Neural cell (in vitro differentiated cells): ENCODE measurements around the gene POFUT1. TPM values are rescaled to one million over a fixed set of nuclear protein-coding genes. Genes with fewer than 3 reads are reported as not detected.
A peak's percentile ranks its signal among the peaks of the same experiment; 100 is the strongest.

Experiments
- H2AFZ ChIP-seq: fragments of 200-600, 300-800 bp; sonication (generic), shearing (Covaris generic); 2 replicates; pipeline ENCODE4 v1.6.0; 2014; ENCODE audit warnings: low read depth, mild to moderate bottlenecking, antibody characterized with exemption, low read length, moderate library complexity
- H3F3A ChIP-seq: fragments of 200-600 bp; shearing (Covaris generic); 2 replicates; pipeline ENCODE4 v1.6.1; 2016; ENCODE audit warnings: mild to moderate bottlenecking, moderate library complexity, mixed read lengths, antibody characterized with exemption, low read length; ENCODE audit not compliant: insufficient read depth, poor library complexity, severe bottlenecking
- H3K27ac ChIP-seq: fragments of 200-600, 300-800 bp; sonication (generic), shearing (Covaris generic); 2 replicates; pipeline ENCODE4 v1.5.1; 2014; ENCODE audit warnings: mild to moderate bottlenecking, low read length, moderate library complexity
- H3K27me3 ChIP-seq: fragments of 300-800, 200-600 bp; sonication (generic), shearing (Covaris generic); 2 replicates; pipeline ENCODE4 v1.6.0; 2014; ENCODE audit warnings: mild to moderate bottlenecking, low read depth, low read length, moderate library complexity; ENCODE audit not compliant: insufficient read depth
- H3K36me3 ChIP-seq: fragments of 300-800, 200-600 bp; sonication (generic), shearing (Covaris generic); 2 replicates; pipeline ENCODE4 v1.5.1; 2014; ENCODE audit warnings: mild to moderate bottlenecking, antibody characterized with exemption, low read length, moderate library complexity; ENCODE audit not compliant: insufficient read depth
- H3K4me2 ChIP-seq: fragments of 300-800, 200-600 bp; sonication (generic), shearing (Covaris generic); 2 replicates; pipeline ENCODE4 v1.6.0; 2014; ENCODE audit warnings: mild to moderate bottlenecking, low read length
- H3K4me3 ChIP-seq: fragments of 300-800, 200-600 bp; sonication (generic), shearing (Covaris generic); 2 replicates; pipeline ENCODE4 v1.5.1; 2014; ENCODE audit warnings: mild to moderate bottlenecking, low read length, moderate library complexity
- H3K79me2 ChIP-seq: fragments of 200-600 bp; shearing (Covaris generic); replicated peaks from 2 replicates; pipeline ENCODE4 v1.6.0; 2014; ENCODE audit warnings: mild to moderate bottlenecking, low read length, moderate library complexity; ENCODE audit not compliant: insufficient read depth
- H3K9ac ChIP-seq: fragments of 300-800, 200-600 bp; sonication (generic), shearing (Covaris generic); 2 replicates; pipeline ENCODE4 v1.6.1; 2016; ENCODE audit warnings: mild to moderate bottlenecking, low read length, mixed read lengths
- H3K9me2 ChIP-seq: fragments of 200-600 bp; shearing (Covaris generic); 2 replicates; pipeline ENCODE4 v1.6.1; 2016; ENCODE audit warnings: mild to moderate bottlenecking, low read length, mixed read lengths; ENCODE audit not compliant: insufficient read depth
- H3K9me3 ChIP-seq: fragments of 200-600, 300-800 bp; sonication (generic), shearing (Covaris generic); 2 replicates; pipeline ENCODE4 v1.6.1; 2016; ENCODE audit warnings: mild to moderate bottlenecking, mixed run types, low read length, moderate library complexity, mixed read lengths
- H4K20me1 ChIP-seq: fragments of 200-600 bp; shearing (Covaris generic); 2 replicates; pipeline ENCODE4 v1.6.1; 2016; ENCODE audit warnings: mild to moderate bottlenecking, mixed run types; ENCODE audit not compliant: insufficient read depth
- CTCF ChIP-seq: fragments of 450-650 bp; IDR thresholded peaks from 2 replicates; pipeline ENCODE4 v1.5.1; 2014; ENCODE audit warnings: antibody characterized with exemption, mild to moderate bottlenecking, moderate library complexity; ENCODE audit not compliant: poor library complexity, severe bottlenecking
- EP300 ChIP-seq: fragments of 450-650 bp; conservative IDR thresholded peaks from 2 replicates; pipeline ENCODE4 v1.6.1; 2014; ENCODE audit warnings: antibody characterized with exemption, mild to moderate bottlenecking, moderate library complexity; ENCODE audit not compliant: poor library complexity, severe bottlenecking
- EZH2 ChIP-seq: fragments of 200-600, 300-800 bp; shearing (Covaris generic), sonication (generic); IDR thresholded peaks from 2 replicates; pipeline ENCODE4 v1.6.1; 2014; ENCODE audit warnings: antibody characterized with exemption, low read length, borderline replicate concordance, mild to moderate bottlenecking; ENCODE audit not compliant: insufficient read depth, poor library complexity, severe bottlenecking
- MXI1 ChIP-seq: fragments of 450-650 bp; conservative IDR thresholded peaks from 2 replicates; pipeline ENCODE4 v1.6.1; 2014; ENCODE audit warnings: antibody characterized with exemption, mild to moderate bottlenecking; ENCODE audit not compliant: poor library complexity, severe bottlenecking
- POLR2AphosphoS5 ChIP-seq: IDR thresholded peaks from 2 replicates; pipeline ENCODE4 v1.6.1; 2012
- RAD21 ChIP-seq: fragments of 450-650 bp; conservative IDR thresholded peaks from 2 replicates; pipeline ENCODE4 v1.6.1; 2014; ENCODE audit warnings: antibody characterized with exemption, mild to moderate bottlenecking, moderate library complexity
- REST ChIP-seq: IDR thresholded peaks from 2 replicates; pipeline ENCODE4 v1.6.1; 2012; ENCODE audit warnings: borderline replicate concordance
- SMC3 ChIP-seq: fragments of 450-650 bp; conservative IDR thresholded peaks from 2 replicates; pipeline ENCODE4 v1.6.1; 2014; ENCODE audit warnings: antibody characterized with exemption, mild to moderate bottlenecking, moderate library complexity; ENCODE audit not compliant: poor library complexity
- TAF1 ChIP-seq: IDR thresholded peaks from 2 replicates; pipeline ENCODE4 v1.6.1; 2012; ENCODE audit warnings: low read depth
- polyA plus RNA-seq: library from polyadenylated mRNA; depleted of rRNA; stranded (reverse); fragments of >200 nt; gene quantifications from 2 replicates; pipeline ENCODE4 v1.2.3, GENCODE V29; 2014

POFUT1 gene
- polyA plus RNA-seq, 1 donor from 2014 or later, result 14.0 TPM

GRCh38 chr20:32205843-32206759 lies 1.6 kb upstream of the POFUT1 start:
- peak overlapping the region; percentile 93 for H3K9ac ChIP-seq
- peak overlapping the region; percentile 77 for H3K4me3 ChIP-seq
- H2AFZ ChIP-seq, result no peak overlapping the region
- peaks cover 73% of the 10 kb centered on the region for H3K79me2 ChIP-seq
- no peaks in the 10 kb centered on the region for H3K9me2 ChIP-seq
- H3K36me3 ChIP-seq, result no peaks in the 10 kb centered on the region
- no peaks in the 10 kb centered on the region for H3K27me3 ChIP-seq
- H4K20me1 ChIP-seq, result peaks cover under 1% of the 10 kb centered on the region
- H3F3A ChIP-seq, result no peaks in the 10 kb centered on the region
- TF ChIP-seq CTCF (no peak), RAD21 (no peak), POLR2AphosphoS5 (no peak), TAF1 (no peak), EZH2 (no peak), MXI1 (no peak), REST (no peak), SMC3 (no peak), EP300 (no peak)
- no peaks in the 10 kb centered on the region for H3K9me3 ChIP-seq
- peak overlapping the region; percentile 72 for H3K27ac ChIP-seq
- H3K4me2 ChIP-seq, result peak overlapping the region; percentile 98

GRCh38 chr20:32206760-32207625 lies 687 bp upstream of the POFUT1 start:
- H3K36me3 ChIP-seq, result no peaks in the 10 kb centered on the region

More at GRCh38 chr20:32206760-32207625, 687 bp upstream of the POFUT1 start:
- Histone ChIP-seq H3K27me3 (no peaks in the 10 kb centered on the region), H3K27ac (peak overlapping the region; percentile 72), H3K9ac (peak overlapping the region; percentile 93), H2AFZ (peak overlapping the region; percentile 31), H3K9me2 (no peaks in the 10 kb centered on the region), H4K20me1 (no peaks in the 10 kb centered on the region), H3K4me3 (peak overlapping the region; percentile 77), H3K79me2 (peaks cover 64% of the 10 kb centered on the region), H3K9me3 (no peaks in the 10 kb centered on the region), H3K4me2 (peak overlapping the region; percentile 98), H3F3A (no peaks in the 10 kb centered on the region)
- TF ChIP-seq REST, result peak; percentile 65
- no peak for TF ChIP-seq SMC3
